CD4-positive, alpha-beta T cell (primary cell): ENCODE measurements around the gene ACOX3. TPM values are rescaled to one million over a fixed set of nuclear protein-coding genes. Genes with fewer than 3 reads are reported as not detected.

Experiments
- ATAC-seq: fragments of 200-7000 bp; cut with Tn5 transposase; one replicate; pipeline ENCODE4 v1.10.0; 2022; ENCODE audit warnings: mild to moderate bottlenecking; ENCODE audit not compliant: poor library complexity
- CTCF ChIA-PET: fragments of 350-600 bp; sonication (Branson Sonifier 250); formaldehyde crosslinking; loops from one replicate; lab custom pipeline; 2021; ENCODE audit warnings: antibody characterized with exemption, inconsistent platforms; lab: Charles Lee
- POLR2A ChIA-PET: fragments of 350-600 bp; sonication (Branson Sonifier 250); formaldehyde crosslinking; loops from one replicate; lab custom pipeline; 2021; ENCODE audit warnings: antibody characterized with exemption, inconsistent platforms; lab: Charles Lee
- DNase-seq, 14 experiments: peaks; one replicate each; pipeline ENCODE4 v3.0.0-alpha.2; 2013 to 2020; ENCODE audit warnings: mixed read lengths in 2 of 14
- H3K27ac ChIP-seq, 2 donors: one replicate each; pipeline versions ENCODE4 v1.5.1 to v1.7.0; 2013; ENCODE audit warnings: low read length in 2 of 2, low read depth in 1 of 2, mild to moderate bottlenecking in 1 of 2
- H3K27me3 ChIP-seq, 2 experiments: 1 replicate in 1 of 2; 2 replicates in 1 of 2; pipeline versions ENCODE4 v1.6.1 to v1.7.0; 2013; ENCODE audit warnings: low read length in 2 of 2, control low read depth in 1 of 2, mild to moderate bottlenecking in 1 of 2, moderate library complexity in 1 of 2; ENCODE audit not compliant: insufficient read depth in 2 of 2, control insufficient read depth in 1 of 2
- H3K36me3 ChIP-seq: one replicate; pipeline ENCODE4 v1.6.1; 2013; ENCODE audit warnings: low read length, control low read depth; ENCODE audit not compliant: insufficient read depth
- H3K4me1 ChIP-seq: one replicate; pipeline ENCODE4 v1.6.1; 2013; ENCODE audit warnings: low read length, control low read depth; ENCODE audit not compliant: insufficient read depth
- H3K4me3 ChIP-seq: one replicate; pipeline ENCODE4 v1.5.1; 2013; ENCODE audit warnings: mild to moderate bottlenecking, low read length, moderate library complexity
- H3K9me3 ChIP-seq, 2 experiments: 1 replicate in 1 of 2; 2 replicates in 1 of 2; pipeline versions ENCODE4 v1.6.1 to v1.7.0; 2013; ENCODE audit warnings: low read length in 2 of 2, mild to moderate bottlenecking in 2 of 2, control low read depth in 1 of 2, moderate library complexity in 1 of 2; ENCODE audit not compliant: control insufficient read depth in 1 of 2, insufficient read depth in 1 of 2
- H3K27ac Mint-ChIP-seq: one replicate; pipeline ENCODE4 v1.8.0; 2020; ENCODE audit warnings: mixed read lengths
- H3K27me3 Mint-ChIP-seq: one replicate; pipeline ENCODE4 v1.8.0; 2021; ENCODE audit warnings: mixed read lengths
- H3K36me3 Mint-ChIP-seq: one replicate; pipeline ENCODE4 v1.8.0; 2021; ENCODE audit warnings: low read depth, mixed read lengths
- H3K4me1 Mint-ChIP-seq: one replicate; pipeline ENCODE4 v1.8.0; 2021; ENCODE audit warnings: low read depth, mixed read lengths
- H3K4me3 Mint-ChIP-seq: one replicate; pipeline ENCODE4 v1.8.0; 2020; ENCODE audit warnings: mild to moderate bottlenecking, mixed read lengths
- H3K9me3 Mint-ChIP-seq: one replicate; pipeline ENCODE4 v1.8.0; 2020; ENCODE audit warnings: mixed read lengths
- intact Hi-C, 2 experiments: fragments of 100-400 bp; cut with DNase I in 1 of 2; cut with micrococcal nuclease in 1 of 2; formaldehyde crosslinking; loops; one replicate each; pipeline versions ENCODE4 v1.15.1 to v1.9.0; 2023 to 2025; cut with DNase I, micrococcal nuclease
- total RNA-seq, 174 experiments: library from RNA in 2 of 174; stranded (reverse) in 2 of 174; gene quantifications; one replicate each; pipeline ENCODE4 v1.2.3 and lab custom pipeline; 2021 to 2026
- TF ChIP-seq, protein P1 (sequence below): fragments of 200-600 bp; IDR thresholded peaks from one replicate; pipeline ENCODE4 v1.8.0; 2022; ENCODE audit warnings: antibody characterized with exemption, mild to moderate bottlenecking

Gene ACOX3
- total RNA-seq, 2 experiments from 2014 or later = 4.9 to 6.1 TPM

- H3K27ac Mint-ChIP-seq = no peak overlapping the region
- peaks cover 3% of the 10 kb centered on the region for H3K9me3 Mint-ChIP-seq
- no peak for ATAC-seq
- no peaks in the 10 kb centered on the region for H3K27me3 Mint-ChIP-seq
- H3K4me3 Mint-ChIP-seq = no peak overlapping the region
- no peaks in the 10 kb centered on the region for H3K27me3 ChIP-seq
- no peak overlapping the region for H3K4me3 ChIP-seq
- no peaks in the 10 kb centered on the region for H3K4me1 Mint-ChIP-seq
- ChIA-PET CTCF (no interaction called here), POLR2A (no interaction called here)
- H3K36me3 ChIP-seq = peaks cover 9% of the 10 kb centered on the region
- no peak overlapping the region for H3K27ac ChIP-seq
- intact Hi-C loops = no loop called here
- peaks cover 4 to 5% of the 10 kb centered on the region in 2 experiments for H3K9me3 ChIP-seq
- no peak for DNase-seq
- H3K36me3 Mint-ChIP-seq = peaks cover 22% of the 10 kb centered on the region
- H3K4me1 ChIP-seq = no peaks in the 10 kb centered on the region
- TF ChIP-seq, protein P1, sequence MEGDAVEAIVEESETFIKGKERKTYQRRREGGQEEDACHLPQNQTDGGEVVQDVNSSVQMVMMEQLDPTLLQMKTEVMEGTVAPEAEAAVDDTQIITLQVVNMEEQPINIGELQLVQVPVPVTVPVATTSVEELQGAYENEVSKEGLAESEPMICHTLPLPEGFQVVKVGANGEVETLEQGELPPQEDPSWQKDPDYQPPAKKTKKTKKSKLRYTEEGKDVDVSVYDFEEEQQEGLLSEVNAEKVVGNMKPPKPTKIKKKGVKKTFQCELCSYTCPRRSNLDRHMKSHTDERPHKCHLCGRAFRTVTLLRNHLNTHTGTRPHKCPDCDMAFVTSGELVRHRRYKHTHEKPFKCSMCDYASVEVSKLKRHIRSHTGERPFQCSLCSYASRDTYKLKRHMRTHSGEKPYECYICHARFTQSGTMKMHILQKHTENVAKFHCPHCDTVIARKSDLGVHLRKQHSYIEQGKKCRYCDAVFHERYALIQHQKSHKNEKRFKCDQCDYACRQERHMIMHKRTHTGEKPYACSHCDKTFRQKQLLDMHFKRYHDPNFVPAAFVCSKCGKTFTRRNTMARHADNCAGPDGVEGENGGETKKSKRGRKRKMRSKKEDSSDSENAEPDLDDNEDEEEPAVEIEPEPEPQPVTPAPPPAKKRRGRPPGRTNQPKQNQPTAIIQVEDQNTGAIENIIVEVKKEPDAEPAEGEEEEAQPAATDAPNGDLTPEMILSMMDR = no peak
These were observed 75.6 kb downstream of the ACOX3 start for GRCh38 chr4:8364848-8365350.

- Mint-ChIP-seq H3K9me3 (peaks cover 3% of the 10 kb centered on the region), H3K27me3 (no peaks in the 10 kb centered on the region), H3K36me3 (peaks cover 22% of the 10 kb centered on the region), H3K27ac (no peak overlapping the region), H3K4me1 (no peaks in the 10 kb centered on the region), H3K4me3 (no peak overlapping the region)
- ChIA-PET CTCF (no interaction called here), POLR2A (no interaction called here)
- no peaks in the 10 kb centered on the region for H3K4me1 ChIP-seq
- no peak for ATAC-seq
- TF ChIP-seq, protein P1 = no peak
- no peak for DNase-seq
- H3K27me3 ChIP-seq = no peaks in the 10 kb centered on the region
- intact Hi-C loops = no loop called here
- peaks cover 4 to 5% of the 10 kb centered on the region in 2 experiments for H3K9me3 ChIP-seq
- no peak overlapping the region for H3K27ac ChIP-seq
- H3K36me3 ChIP-seq = peaks cover 9% of the 10 kb centered on the region
- H3K4me3 ChIP-seq = no peak overlapping the region
These were observed 76.4 kb downstream of the ACOX3 start for GRCh38 chr4:8364141-8364540.

DNA sequence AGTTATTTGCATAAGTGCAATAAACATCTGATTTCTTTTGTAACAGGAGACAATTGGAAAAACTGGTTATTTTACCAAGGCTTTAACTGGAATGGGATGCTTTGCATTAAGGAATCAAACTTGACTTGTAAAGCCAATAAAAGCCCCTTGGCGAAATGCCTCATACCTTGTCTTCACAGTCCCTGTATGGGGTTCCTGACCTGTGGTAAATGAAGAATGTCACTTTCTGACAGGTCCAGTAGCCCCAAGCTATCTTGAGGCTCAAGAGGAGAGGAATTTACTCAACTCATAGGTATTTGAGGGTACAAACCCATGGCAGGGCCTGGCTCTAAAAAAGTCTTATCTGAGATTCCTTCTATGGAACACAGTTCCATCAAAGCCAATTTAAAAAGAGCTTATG lies 78.0 kb downstream of the ACOX3 start:
- Histone ChIP-seq H3K36me3 (peaks cover 9% of the 10 kb centered on the region), H3K27me3 (no peaks in the 10 kb centered on the region), H3K4me3 (no peak overlapping the region), H3K9me3 (peaks cover 4 to 5% of the 10 kb centered on the region in 2 experiments), H3K27ac (no peak overlapping the region), H3K4me1 (no peaks in the 10 kb centered on the region)
- CTCF ChIA-PET = no interaction called here
- ATAC-seq (no peak), DNase-seq (no peak)
- Mint-ChIP-seq H3K4me3 (no peak overlapping the region), H3K27ac (no peak overlapping the region), H3K27me3 (no peaks in the 10 kb centered on the region), H3K4me1 (no peaks in the 10 kb centered on the region), H3K9me3 (peaks cover 3% of the 10 kb centered on the region), H3K36me3 (peaks cover 22% of the 10 kb centered on the region)
- TF ChIP-seq, protein P1 = no peak
- intact Hi-C loops = no loop called here
- POLR2A ChIA-PET = no interaction called here
